CD4-positive, alpha-beta T cell treated with Interleukin-15 for 4 hours (primary cell): Measurements from ENCODE around the gene MYO7A.

Source experiments
- DNase-seq: peaks from one replicate; pipeline ENCODE4 v3.0.0-alpha.2; 2020; ENCODE audit warnings: low spot score

The MYO7A gene

DNA sequence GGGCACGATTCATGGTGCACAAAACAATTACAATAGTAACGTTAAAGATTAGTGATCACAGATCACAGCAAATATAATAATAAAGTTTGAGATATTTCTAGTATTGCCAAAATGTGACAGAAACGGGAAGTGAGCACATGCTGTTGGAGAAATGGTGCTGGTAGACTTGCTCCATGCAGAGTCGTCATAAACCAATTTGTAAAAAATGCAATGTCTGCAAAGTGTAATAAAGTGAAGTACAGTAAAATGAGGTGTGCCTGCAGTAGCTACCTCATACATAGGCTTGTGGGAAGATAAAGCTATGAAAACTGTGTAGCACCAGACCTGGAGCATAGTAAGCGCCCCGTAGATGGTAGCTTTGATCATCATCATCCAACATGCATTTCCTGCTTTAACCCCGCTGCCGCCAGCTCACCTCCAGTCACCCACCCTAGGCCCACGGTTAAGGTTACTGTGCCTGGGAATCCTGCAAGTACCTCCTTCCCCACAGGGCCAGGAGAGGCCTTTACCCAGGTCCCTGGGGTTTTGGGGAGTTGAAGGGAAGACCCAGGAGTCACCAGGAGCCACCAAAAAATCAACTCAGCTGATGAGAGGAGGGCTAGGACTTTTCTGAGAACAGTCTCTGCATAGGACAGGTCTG lies 59.2 kb downstream of the MYO7A start:
- DNase-seq, result no peak

DNA sequence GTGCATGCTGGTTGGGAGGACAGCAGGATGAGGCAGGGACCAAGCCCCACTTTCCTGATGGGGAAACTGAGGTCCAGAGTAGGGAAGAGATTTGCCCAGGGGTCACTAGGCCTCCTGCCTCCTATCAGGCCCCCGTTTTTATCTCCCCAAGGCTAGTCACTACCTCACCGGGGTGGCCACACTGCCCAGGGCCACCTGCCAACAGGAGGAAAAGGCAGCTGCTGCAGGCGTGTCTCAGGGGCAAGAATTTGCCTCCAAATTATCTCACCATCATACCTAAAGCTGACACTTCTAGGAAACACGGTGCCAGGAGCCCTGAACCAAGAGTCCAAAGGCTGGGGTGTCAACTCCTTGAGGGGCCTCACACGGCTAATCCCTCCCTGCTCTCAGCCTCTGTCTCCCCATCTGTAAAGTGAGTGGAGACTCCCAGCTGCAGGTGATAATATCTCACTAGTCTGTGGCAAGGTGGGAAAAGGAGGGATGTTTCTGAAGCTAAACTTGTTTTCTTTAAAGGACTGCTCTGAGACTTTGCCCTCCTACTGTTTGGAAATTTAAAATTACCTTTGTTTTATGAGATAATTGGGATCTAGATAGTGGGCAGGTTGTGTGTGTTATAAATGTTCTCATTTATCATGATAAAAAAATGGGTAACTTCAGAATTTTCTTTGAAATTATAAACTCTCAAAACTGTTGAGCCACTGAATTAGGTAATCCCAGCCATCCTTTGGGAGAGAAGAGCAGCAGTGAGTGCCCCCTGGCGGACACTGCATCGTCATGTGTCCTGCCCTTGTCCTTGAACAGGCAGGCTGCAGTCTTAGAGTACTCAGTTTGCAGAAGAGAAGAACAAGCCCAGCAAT lies 60.0 kb downstream of the MYO7A start:
- peak; percentile 56 for DNase-seq

DNA sequence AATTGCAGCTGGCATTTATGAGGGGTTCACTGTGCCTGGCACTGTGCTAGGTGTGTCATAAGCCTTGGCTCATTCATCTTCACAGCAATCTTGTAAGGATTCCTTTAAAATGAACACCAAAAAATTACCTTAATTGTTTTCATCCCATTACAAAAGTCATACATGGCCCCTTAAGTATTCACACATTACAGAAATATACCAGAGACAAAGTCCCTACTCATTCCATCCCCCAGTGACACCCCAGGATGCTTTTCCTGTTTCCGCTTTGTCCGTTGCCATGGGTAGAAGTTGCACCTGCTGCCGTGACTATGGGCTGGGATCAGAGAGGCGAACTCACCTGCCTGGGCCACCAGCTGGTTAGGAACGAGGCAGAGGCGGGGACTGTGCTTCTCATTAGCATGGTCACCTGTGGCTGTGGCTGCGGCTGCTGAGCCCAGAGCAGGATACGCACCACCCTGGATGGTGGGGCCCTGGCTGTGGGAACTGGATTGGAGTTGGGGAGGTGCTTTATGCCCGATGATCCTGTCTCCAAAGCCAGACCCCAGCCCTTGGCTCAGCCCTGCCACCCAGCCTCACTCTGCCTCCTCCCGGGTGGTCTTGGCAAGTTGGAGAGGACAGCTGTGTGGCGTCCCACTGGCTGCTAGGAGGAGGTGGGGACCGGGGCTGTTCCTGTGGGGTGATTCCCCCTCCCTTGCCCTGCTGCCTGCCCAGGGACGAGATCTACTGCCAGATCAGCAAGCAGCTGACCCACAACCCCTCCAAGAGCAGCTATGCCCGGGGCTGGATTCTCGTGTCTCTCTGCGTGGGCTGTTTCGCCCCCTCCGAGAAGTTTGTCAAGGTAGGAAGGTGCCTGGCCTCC lies 60.8 kb downstream of the MYO7A start:
- no peak for DNase-seq

DNA sequence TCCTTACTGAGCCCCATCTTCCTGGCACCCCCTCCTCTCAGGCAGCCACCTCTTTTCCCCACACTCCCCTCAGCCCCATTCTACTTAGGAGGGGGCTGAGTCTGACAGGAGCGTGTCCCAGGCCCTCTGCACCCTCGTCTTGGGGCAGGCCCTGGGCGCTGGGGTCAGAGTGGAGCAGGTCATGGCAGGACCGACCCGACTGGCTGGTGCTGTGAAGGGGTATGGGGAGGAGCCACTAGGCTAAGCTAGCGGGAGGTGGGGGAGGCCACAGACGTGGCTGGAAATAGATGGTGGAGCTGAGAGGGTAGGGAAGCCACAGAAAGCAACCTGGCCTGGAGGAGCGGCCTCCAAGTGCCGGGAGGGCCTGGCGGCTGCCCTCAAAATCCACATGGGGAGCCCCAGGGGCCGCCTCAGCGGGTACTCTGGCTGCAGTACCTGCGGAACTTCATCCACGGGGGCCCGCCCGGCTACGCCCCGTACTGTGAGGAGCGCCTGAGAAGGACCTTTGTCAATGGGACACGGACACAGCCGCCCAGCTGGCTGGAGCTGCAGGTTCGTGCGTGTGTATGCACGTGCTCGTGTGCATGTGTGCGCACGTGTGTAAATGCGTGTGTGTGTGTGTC lies 61.7 kb downstream of the MYO7A start:
- DNase-seq, result no peak

DNA sequence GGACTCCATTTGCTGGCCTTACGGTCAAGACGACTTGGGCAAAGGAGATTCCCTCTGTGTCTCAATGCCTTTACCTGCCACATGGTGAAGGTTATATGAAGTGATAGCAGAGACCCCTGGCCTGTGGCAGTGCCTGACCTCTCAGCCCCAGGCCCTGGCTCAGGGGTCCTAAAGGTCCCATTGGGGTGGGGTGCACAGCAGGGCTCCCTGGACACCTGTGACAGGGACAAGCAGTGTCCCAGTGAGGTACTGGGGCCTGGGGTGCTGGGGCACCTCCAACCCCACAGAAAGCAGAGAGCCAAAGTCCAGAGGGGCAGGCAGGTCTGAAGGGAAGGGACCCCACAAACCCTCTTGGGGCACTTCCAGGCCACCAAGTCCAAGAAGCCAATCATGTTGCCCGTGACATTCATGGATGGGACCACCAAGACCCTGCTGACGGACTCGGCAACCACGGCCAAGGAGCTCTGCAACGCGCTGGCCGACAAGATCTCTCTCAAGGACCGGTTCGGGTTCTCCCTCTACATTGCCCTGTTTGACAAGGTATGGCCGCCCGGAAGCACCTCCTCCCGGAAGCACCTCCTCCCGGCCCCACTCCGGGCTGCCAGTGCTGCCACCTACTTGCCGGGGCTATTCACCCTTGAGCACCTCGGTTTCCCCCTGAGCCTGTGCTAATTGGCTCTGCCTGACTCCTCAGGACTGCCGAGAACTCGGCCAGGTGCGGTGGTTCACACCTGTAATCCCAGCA lies 62.5 kb downstream of the MYO7A start:
- no peak for DNase-seq

DNA sequence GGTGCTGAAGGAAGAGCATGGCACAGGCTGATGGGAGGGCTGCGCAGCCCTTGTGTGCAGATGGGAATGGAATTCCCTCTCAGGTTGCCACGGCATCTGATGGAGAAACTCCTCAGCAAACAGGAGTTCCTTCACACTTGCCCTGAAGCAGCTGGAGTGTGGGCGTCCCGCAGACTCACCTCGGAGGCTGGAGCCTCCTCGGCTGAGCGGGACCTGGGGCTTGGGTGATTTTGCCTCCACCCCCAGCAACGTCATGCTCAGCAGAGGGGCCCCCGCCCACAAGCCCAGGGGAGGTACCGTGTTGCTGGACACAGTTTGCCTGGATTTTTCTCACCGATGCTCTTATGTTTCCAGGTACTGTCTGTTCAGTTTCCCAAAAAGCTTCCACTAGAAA lies 63.4 kb downstream of the MYO7A start:
- DNase-seq, result no peak

DNA sequence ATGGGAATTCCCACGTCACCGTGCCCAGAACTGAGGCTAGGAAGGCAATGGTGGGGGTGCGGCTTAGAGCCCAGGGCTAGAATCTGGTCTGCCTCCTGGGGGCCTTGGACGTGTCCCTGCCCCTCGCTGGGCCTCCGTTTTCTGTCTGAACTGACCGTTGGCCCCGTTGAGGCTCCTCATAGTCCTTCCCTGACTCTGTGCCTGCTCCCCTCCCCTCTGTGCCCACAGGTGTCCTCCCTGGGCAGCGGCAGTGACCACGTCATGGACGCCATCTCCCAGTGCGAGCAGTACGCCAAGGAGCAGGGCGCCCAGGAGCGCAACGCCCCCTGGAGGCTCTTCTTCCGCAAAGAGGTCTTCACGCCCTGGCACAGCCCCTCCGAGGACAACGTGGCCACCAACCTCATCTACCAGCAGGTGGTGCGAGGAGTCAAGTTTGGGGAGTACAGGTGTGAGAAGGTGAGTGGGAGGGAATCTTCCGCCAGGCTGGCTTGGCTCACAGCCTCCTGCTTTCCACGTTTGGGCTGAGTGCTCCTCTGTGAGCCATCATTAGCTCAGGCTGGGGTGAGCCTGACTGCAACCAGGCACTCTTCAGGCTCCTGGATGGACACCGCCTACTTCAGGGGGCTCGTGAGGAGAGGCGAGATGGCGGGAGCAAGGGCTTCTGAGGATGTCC lies 63.9 kb downstream of the MYO7A start:
- DNase-seq, result peak; percentile 13

DNA sequence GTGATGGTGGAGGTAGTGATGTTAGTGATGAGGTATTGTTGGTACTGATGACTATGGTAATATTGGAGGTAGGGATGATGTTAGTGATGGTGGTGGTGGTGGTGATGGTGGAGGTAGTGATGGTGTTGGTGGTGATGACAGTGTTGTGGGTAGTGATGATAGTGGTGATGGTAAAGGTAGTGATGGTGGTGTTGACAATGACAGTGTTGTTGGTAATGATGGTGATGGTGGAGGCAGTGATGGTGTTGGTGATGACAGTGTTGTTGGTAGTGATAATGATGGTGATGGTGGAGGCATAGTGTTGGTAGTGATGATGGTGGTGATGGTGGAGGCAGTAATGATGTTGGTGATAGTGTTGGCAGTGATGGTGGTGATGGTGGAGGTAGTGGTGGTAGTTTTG lies 65.1 kb downstream of the MYO7A start:
- no peak for DNase-seq

DNA sequence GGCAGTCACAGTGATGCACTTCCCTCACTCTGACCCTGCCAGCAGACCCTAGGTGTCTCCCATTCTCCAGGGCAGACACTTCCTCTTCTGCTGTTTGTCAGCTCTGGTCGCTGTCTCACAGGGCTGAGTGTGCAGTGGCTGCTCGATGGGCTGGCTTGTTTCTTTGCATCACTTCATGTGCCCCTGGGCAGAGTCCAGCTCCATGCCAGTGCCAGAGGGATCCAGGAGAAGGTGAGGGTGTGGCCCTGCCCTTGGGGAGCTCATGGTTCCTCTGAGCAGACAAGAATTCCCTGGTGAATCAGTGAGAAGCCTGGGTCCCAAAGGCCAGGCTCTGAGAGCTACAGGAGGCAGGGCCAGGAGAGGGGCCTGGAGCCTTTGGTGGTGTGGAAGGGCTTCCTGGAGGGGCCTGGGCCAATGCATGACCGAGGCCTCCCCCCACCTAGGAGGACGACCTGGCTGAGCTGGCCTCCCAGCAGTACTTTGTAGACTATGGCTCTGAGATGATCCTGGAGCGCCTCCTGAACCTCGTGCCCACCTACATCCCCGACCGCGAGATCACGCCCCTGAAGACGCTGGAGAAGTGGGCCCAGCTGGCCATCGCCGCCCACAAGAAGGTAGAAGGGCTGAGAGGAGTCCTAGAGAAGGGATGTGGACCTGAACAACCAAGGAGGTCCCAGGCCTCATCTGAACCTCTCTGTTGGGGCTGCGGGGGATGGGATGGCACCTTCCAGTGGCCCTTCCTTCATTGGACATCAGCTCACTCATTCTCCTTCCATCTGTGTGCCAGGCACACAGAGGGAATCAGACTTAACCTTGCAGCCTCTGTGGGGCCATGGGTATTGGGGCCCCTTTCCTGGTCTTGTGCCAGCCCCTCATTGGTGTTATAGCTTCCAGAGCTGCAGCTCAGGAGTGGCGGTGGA lies 66.1 kb downstream of the MYO7A start:
- no peak for DNase-seq

DNA sequence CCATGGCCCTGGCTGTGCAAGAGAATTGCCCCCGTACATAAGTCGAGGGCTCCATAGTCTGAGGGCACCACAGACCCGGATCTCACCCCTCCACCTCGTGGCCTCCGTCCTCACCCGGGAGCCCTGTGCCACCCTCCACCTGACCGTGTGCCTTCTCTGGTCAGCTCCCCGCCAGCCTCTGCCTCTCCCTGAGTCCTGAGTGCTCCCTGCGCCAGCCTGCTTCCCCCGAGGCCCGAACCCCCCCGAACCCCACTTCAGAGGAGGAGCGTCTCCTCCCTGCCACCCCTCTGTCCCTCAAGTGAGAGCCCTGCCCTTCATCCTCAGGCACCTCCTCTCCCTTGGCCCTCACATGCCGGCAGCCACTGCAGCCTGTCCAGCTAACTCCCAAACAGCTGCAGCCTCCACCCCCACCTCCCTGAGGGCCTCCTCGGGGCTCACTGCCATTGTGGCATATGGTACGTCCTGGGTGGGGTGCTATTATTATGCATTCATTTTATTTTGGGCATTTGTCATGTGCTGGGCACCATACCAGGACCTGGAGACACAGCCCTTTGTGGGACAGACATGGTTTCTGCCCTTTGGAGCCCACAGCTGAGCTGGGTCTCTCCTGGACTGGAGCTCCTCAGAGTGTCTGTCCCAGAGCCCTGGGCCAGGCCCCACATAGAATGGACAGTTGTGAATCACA lies 67.2 kb downstream of the MYO7A start:
- DNase-seq, result no peak

DNA sequence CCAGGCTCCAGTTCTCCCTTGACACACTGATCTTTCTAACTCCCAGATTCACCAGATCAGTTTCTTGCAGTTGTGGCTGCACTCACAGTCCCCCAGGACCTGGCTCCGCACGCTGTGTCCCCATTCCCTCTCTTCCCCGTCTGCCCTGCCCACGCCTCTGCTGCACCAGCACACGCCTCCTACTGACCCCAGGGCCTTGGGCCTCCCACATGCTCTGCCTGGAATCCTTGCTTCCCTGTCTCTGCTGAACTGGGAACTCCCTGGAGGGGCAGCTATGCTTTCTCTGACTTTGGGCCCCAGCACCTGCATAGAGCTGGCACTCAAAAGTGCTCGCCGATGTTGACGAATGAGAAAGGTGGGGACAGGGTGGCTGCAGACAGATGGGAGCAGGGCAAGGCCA lies 68.9 kb downstream of the MYO7A start:
- DNase-seq, result no peak

DNA sequence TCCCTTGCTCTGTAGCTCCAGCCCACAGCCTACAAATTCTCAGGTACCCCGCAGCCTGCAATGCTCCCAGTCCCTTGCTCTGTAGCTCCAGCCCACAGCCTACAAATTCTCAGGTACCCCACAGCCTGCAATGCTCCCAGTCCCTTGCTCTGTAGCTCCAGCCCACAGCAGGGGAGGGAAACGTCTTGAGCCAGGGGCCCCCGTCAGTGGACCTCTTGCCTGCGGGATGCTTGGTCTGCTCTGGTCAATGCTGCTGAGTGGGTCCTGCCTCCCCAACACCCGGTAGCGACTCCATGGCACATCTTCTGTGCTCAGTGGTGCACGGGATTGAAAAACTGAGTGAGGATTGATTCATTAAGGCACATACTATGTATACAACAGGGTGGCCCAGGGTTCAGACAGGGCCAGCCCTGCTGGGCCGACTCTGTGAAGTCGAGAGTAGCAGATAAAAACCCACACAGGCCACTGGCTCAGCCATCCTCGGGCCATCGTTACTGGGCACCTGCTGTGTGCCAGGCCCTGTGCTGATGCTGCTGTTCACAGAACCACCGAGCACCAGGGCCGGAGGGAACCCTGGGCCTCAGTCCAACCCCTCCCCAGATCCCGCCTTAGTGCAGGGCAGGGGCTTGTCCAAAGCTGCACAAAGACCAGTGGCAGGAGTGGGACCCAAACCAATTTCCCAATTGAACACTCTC lies 69.7 kb downstream of the MYO7A start:
- DNase-seq, result no peak

DNA sequence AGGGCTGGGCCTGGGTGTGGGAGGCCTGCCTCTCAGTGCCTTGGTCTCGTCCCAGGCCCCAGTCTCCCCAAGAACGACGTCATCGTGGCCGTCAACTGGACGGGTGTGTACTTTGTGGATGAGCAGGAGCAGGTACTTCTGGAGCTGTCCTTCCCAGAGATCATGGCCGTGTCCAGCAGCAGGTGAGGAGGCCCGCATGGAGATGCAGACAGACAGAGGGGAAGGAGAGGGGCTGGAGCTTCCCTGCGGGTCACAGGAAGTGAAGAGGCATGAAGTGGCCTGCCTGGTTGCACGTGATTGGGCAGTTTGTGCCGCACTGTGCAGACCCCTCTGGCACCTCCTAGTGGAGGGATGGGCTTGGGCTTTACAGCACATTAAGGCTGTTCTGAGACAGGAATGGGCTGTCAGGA lies 70.4 kb downstream of the MYO7A start:
- DNase-seq, result no peak

DNA sequence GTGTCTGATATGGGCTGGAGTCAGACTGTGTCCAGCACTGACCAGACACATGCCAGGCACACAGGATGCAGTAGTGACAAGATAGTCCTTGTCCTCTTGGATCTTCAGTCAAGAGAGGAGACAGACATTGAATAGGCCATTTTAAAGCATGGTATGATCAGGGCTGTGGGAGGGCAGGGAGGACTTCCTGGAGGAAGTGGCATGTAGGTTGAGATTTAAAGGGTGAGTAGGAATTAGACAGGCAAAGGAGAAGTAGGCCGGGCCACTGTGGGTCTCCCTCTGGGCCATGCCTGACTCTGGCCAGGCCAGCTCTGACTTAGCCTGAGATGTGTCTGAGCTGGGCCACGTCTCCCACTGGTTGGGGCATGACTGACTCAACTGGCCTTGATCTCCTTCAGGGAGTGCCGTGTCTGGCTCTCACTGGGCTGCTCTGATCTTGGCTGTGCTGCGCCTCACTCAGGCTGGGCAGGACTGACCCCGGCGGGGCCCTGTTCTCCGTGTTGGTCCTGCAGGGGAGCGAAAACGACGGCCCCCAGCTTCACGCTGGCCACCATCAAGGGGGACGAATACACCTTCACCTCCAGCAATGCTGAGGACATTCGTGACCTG lies 71.2 kb downstream of the MYO7A start:
- DNase-seq, result no peak

DNA sequence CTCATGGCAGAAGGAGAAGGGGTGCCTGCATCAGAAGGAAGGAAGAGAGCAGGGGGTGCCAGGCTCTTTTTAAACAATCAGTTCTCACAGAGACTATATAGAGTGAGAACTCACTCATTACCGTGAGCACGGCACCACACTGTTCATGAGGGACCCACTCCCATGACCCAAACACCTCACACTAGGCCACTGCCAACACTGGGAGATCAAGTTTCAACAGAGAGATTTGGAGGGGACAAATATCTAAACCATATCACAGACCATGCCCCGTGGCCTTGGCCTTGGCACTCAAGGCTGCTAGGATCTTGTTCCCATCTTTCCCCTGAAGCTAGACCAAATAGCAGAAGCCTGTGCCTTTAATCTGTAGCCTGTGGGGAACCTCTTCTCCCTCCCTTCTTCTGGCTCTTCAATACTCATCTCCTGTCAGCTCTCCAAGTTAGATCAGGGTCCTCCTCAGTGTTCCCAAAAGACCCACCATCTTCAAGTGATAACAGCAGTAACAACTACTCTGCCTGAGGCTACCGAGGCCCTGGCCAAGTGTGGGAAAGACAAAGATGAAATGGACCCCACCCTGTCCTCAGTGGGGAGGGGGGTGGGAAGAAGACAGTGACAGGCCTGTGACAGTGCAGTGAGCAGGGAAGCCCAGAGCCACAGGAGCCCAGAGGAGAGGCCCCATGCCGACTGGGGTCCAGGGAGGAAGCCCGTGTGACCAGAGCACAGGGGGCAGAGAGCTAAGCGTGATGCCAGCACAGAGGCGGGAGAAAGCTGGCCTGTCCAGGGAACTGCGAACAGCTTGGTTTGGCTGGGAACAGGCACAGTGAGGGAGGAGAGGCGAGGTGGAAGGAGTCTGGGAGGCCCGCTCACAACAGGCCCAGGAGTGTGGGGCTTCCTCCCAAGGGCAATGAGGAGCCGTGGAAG lies 72.6 kb downstream of the MYO7A start:
- DNase-seq, result no peak

DNA sequence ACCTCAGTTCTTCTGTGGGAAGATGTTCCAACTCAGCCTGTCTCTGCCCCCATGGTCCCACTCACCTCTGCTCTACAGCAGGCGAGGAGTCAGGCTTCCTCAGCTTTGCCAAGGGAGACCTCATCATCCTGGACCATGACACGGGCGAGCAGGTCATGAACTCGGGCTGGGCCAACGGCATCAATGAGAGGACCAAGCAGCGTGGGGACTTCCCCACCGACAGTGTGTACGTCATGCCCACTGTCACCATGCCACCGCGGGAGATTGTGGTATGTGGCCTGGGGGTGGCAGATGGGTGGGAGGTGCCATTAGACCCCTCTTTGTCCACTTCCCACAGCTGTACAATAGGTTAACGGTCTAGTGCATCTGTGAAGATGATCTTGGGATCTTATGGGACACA lies 73.3 kb downstream of the MYO7A start:
- DNase-seq, result no peak
